ENCODE data around the gene SLX4IP.

SLX4IP gene

GRCh38 chr20:10467681-10468339 lies 32.7 kb downstream of the SLX4IP start:
- no peak for DNase-seq (ENCODE audit: low read depth)

DNA sequence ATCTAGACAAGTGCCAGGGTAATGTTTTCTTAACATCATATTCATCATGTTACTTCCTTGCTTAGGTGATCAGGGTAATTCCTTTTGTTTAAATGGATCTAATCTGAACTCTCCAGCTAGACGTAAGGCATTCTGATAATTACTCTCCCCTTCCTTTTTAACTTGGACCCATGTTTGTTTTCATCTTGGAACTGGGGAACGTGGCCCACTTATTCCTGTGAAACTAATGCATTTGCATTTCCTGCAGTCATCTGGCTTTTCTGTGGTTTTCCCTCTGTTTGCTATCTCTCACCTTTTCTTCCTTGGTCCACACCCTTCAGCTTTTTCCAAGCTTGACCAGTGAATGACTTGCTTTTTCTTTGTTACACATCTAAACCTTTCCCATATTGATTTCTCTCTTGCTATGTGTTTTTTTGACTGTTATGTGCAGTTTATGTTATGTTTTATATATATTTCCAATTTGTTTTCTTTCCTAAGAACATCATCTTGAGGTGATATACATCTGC lies 33.3 kb downstream of the SLX4IP start:
- DNase-seq (ENCODE audit: low read depth) = no peak

GRCh38 chr20:10469056-10469455 lies 34.0 kb downstream of the SLX4IP start:
- DNase-seq (ENCODE audit: low read depth) = no peak

DNA sequence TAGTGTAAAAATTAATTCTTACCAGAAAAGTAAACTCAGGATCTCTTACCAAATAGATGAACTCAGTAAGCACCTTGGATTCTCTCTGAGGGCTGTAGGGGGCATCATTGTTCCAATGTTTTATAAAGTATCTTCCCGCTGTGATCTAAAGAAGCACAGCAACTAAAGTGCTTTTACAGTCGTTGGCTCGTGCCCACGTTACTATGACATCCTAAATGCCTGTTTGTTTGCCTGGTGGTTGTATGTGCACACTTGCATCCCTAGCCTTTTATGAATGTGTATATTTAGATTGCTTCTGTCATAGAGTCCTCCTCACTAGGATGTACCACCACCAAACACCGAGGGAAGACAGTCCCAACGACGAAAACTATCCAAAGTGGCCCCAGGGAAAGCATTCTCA lies 34.5 kb downstream of the SLX4IP start:
- peak; percentile 27 for DNase-seq (ENCODE audit: low read depth)

DNA sequence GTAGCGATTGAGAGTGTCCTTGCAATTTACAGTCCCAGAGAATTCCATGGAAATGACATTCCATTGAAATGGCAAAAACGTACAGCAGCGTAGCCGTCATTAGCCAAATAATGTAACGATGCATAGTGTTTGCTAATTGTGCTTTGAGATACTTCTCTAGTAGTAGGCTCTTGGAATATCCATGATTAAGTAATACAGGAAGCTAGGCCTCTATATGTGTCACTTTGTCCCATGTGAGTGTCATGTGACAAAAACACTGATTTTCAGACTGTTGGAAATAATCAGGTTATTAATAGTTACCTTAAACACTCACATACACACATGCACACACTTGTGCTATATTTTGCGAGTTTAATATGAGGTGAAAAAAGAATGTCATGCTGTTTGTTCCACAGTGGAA lies 35.2 kb downstream of the SLX4IP start:
- DNase-seq (ENCODE audit: low read depth) = no peak

GRCh38 chr20:10472871-10473270 lies 37.8 kb downstream of the SLX4IP start:
- no peak for DNase-seq (ENCODE audit: low read depth)

GRCh38 chr20:10474606-10475184 lies 39.6 kb downstream of the SLX4IP start:
- no peak for DNase-seq (ENCODE audit: low read depth)

DNA sequence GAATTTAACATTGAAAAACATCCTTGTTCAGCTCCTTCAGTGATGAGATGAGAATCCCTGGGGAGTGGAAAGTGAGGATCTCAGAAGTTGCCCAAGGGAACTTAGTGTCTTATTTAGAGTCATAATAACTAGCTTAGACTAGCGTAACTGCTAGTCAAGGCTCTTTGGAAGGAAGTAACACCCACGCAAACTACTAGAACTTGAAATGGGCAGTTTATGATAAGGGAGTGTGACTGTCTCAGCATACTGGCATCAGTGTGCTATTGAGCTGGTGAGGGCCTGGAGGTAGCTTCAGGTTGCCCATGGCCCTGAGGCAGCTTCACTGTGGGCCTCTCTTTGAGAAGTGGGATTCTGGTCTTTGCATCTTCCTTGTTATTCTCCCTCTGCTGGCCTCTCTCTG lies 40.1 kb downstream of the SLX4IP start:
- DNase-seq (ENCODE audit: low read depth) = no peak

GRCh38 chr20:10476319-10476724 lies 41.2 kb downstream of the SLX4IP start:
- no peak for DNase-seq (ENCODE audit: low read depth)

DNA sequence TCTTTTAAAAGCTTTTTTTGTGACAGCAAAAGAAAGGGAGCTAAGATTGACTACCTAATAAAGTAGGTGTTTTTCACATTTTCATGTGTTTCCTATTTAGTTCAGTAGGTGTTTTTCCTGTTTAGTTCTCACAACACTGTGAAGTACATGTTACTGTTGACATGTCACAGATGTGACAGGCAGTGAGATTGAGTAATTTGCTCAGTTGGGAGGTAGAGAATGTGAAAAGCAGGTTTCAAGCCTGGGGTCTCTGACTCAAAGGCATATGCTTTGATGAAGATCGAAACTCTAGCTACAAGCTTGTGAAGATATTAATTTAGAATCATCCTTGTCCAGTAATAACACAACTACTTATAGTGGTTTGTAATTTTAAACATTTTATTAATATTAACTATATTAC lies 43.1 kb downstream of the SLX4IP start:
- no peak for DNase-seq (ENCODE audit: low read depth)

GRCh38 chr20:10478930-10479329 lies 43.8 kb downstream of the SLX4IP start:
- no peak for DNase-seq (ENCODE audit: low read depth)

DNA sequence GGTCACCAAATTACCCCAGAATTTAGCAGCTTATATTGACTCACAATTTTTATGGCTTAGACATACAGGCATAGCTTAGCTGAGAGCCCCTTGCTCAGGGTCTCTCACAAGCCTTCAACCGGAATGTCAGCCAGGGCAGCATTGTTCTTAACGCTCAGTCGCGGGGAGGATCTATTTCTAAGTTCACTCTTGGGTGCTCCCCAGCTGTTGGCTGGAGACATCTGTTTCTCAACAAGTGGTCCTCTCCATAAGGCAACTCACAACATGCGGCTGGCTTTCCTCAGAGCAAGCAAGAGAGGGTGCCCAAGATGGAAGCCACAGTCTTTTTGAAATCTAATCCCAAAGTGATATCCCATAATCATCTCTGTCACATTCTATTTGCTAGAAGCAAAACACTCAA lies 46.6 kb downstream of the SLX4IP start:
- no peak for DNase-seq (ENCODE audit: low read depth)

DNA sequence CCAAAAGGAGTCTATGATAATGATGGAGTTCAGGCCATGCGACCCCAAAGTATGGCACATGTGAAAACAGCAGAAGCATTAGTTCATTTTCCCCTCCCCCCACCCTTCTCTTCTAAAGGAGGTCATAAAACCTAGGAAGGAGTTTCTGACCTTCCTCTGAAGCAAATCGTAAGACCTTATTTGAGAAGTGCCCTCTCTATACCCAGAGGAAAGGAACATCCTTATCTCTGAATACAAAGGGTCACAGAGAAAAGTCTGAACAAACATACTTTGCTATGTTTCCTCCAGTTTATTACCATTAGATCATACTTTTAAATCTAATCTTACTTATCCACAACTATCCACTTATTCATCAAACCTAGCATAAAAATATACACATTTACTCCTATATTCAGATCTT lies 48.6 kb downstream of the SLX4IP start:
- DNase-seq (ENCODE audit: low read depth) = no peak

GRCh38 chr20:10487142-10488136 lies 52.3 kb downstream of the SLX4IP start:
- DNase-seq (ENCODE audit: low read depth) = no peak

DNA sequence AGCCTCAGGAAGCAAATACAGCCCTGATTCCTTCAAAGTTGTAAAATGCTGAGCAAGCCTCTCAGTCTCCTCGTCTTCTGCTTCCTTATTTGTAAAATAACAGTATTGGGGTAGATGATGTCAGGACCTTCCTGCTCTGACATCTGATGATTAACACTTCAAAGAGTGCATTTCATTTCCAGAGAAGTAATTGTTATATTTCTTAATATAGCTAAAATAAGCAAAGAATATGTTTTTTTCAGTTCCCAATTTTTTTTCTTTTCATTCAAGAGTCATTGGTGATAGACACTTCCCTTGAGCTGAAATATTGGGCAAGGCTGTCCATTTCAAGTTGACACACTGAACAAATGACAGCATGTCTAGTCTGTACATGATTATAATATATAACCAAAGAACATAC lies 53.4 kb downstream of the SLX4IP start:
- DNase-seq (ENCODE audit: low read depth) = no peak

GRCh38 chr20:10489853-10490252 lies 54.7 kb downstream of the SLX4IP start:
- no peak for DNase-seq (ENCODE audit: low read depth)

- no peak for DNase-seq (ENCODE audit: low read depth)
These were observed 55.2 kb downstream of the SLX4IP start for GRCh38 chr20:10490257-10490656.

GRCh38 chr20:10490706-10491105 lies 55.6 kb downstream of the SLX4IP start:
- no peak for DNase-seq (ENCODE audit: low read depth)

- DNase-seq (ENCODE audit: low read depth) = no peak
These were observed 57.0 kb downstream of the SLX4IP start for GRCh38 chr20:10492065-10492464.

- no peak for DNase-seq (ENCODE audit: low read depth)
These were observed 57.7 kb downstream of the SLX4IP start for GRCh38 chr20:10492844-10493243.

- DNase-seq (ENCODE audit: low read depth) = no peak
These were observed 60.1 kb downstream of the SLX4IP start for GRCh38 chr20:10495173-10495572.

DNA sequence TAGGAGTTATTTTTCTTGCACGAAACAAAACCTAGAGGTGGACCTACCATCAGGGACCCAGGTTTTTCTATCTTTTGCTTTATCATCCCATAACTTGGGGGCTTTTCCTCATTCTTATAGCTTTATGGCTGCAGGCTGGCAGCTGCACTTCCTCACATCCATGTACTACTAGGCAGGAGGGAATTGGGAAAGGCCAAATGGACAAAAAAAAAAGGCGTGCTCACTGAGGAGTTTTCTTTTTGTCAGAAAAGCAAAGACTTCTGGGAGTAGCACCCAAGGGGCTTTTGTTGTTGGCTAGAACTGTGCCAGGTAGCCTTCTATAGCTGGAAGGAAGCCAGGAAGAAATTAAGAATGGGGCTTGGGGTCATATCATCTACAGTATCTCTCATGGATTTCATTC lies 61.4 kb downstream of the SLX4IP start:
- no peak for DNase-seq (ENCODE audit: low read depth)

DNA sequence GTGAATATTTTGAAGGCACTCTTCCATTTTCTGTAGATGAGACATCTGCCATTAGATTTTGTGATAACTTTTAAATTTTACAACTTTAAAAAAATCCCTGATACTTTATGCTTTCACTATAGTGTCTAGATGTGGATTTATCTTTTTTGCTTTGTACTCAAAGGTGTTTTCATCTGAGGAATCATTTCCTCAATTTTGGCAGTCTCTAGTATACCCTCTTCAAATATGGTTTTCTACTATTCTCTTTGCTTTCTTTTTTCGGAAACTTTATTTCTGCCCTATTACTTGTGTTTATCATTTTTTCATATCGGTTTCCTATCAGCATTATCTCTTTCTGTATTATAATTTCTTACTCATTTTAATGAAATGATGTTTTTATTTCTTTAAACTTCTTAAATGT lies 62.2 kb downstream of the SLX4IP start:
- DNase-seq (ENCODE audit: low read depth) = no peak
